HepG2 (cell line): ENCODE results near the gene CBX2. TPM values are rescaled to one million over a fixed set of nuclear protein-coding genes. Genes with fewer than 3 reads are reported as not detected.
A peak's percentile ranks its signal among the peaks of the same experiment; 100 is the strongest.

Source experiments
- AHR ChIP-seq: IDR thresholded peaks from 2 replicates; pipeline ENCODE4 v1.6.1; 2018; ENCODE audit warnings: missing genetic modification reagents, missing compliant biosample characterization
- RAD51 ChIP-seq: fragments of 450-650 bp; IDR thresholded peaks from 2 replicates; pipeline ENCODE4 v1.6.1; 2016; ENCODE audit warnings: borderline replicate concordance
- RFX5 ChIP-seq: IDR thresholded peaks from 2 replicates; pipeline ENCODE4 v1.6.1; 2011; ENCODE audit warnings: low read depth, low read length, improper control_type of control experiment
- STAT5B ChIP-seq: sonication (generic); formaldehyde crosslinking; IDR thresholded peaks from 2 replicates; pipeline ENCODE4 v1.4.0; 2020; ENCODE audit warnings: missing genetic modification reagents
- TCF7L2 ChIP-seq: IDR thresholded peaks from 2 replicates; pipeline ENCODE4 v1.6.1; 2011; ENCODE audit warnings: mild to moderate bottlenecking, low read depth, low read length, moderate library complexity
- ZFP36 ChIP-seq: fragments of 150-350 bp; IDR thresholded peaks from 2 replicates; pipeline ENCODE4 v1.6.1; 2018; ENCODE audit warnings: borderline replicate concordance, low read length, low read depth; ENCODE audit not compliant: partially characterized antibody
- ZIK1 ChIP-seq: sonication (generic); formaldehyde crosslinking; IDR thresholded peaks from 2 replicates; pipeline ENCODE4 v1.5.0; 2020; ENCODE audit warnings: mild to moderate bottlenecking, low read depth, missing genetic modification reagents, borderline replicate concordance
- ZMYM3 ChIP-seq: sonication (generic); formaldehyde crosslinking; IDR thresholded peaks from 2 replicates; pipeline ENCODE4 v1.5.1; 2020; ENCODE audit warnings: mild to moderate bottlenecking, missing genetic modification reagents
- ZNF496 ChIP-seq: sonication (generic); formaldehyde crosslinking; IDR thresholded peaks from 2 replicates; pipeline ENCODE4 v1.8.1; 2023; ENCODE audit warnings: mild to moderate bottlenecking, moderate library complexity, missing genetic modification reagents; ENCODE audit not compliant: insufficient replicate concordance
- ZNF678 ChIP-seq: sonication (generic); formaldehyde crosslinking; IDR thresholded peaks from 2 replicates; pipeline ENCODE4 v1.4.0; 2020; ENCODE audit warnings: mild to moderate bottlenecking, missing genetic modification reagents
- ZNF746 ChIP-seq: sonication (generic); formaldehyde crosslinking; IDR thresholded peaks from 2 replicates; pipeline ENCODE4 v1.8.0; 2022; ENCODE audit warnings: mild to moderate bottlenecking, missing genetic modification reagents
- polyA plus RNA-seq, 8 experiments: library from polyadenylated mRNA; depleted of rRNA in 3 of 8; stranded (reverse) in 7 of 8; unstranded in 1 of 8; fragments of >200 nt; fragmentation: Illumina TruSeq in 4 of 8; extraction: Trizol in 4 of 8; gene quantifications; 2 replicates each; pipeline versions ENCODE4 v1.2.1 to v1.2.3, GENCODE V29; 2011 to 2016; ENCODE audit warnings: low read depth in 4 of 8, missing spikeins in 1 of 8, mixed read lengths in 1 of 8; ENCODE audit not compliant: insufficient read depth in 1 of 8
- total RNA-seq, 5 experiments: library from RNA; depleted of rRNA; stranded (reverse); fragments of >200 nt; fragmentation: Illumina TruSeq; extraction: Trizol; gene quantifications; 2 replicates each; pipeline ENCODE4 v1.2.3, GENCODE V29; 2016; ENCODE audit warnings: low read depth in 1 of 5
- TF ChIP-seq, protein P1 (sequence below): IDR thresholded peaks from 2 replicates; pipeline ENCODE4 v1.6.1; 2016; ENCODE audit warnings: low read depth
- TF ChIP-seq, protein P2 (sequence below), 2 experiments: fragments of 450-650 bp in 1 of 2; sonication (generic) in 1 of 2; formaldehyde crosslinking in 1 of 2; IDR thresholded peaks; 2 replicates each; pipeline versions ENCODE4 v1.6.1 to v1.8.0; 2016 to 2022; ENCODE audit warnings: antibody characterized with exemption in 1 of 2, mild to moderate bottlenecking in 1 of 2, missing genetic modification reagents in 1 of 2
- TF ChIP-seq, protein P3 (sequence below): sonication (generic); formaldehyde crosslinking; IDR thresholded peaks from 2 replicates; pipeline ENCODE4 v1.5.1; 2020; ENCODE audit warnings: missing genetic modification reagents, mild to moderate bottlenecking, borderline replicate concordance
- TF ChIP-seq, protein P4 (sequence below): sonication (generic); formaldehyde crosslinking; IDR thresholded peaks from 2 replicates; pipeline ENCODE4 v1.8.0; 2022; ENCODE audit warnings: missing genetic modification reagents, mild to moderate bottlenecking, inconsistent platforms, borderline replicate concordance

Gene CBX2
- total and polyA plus RNA-seq, 2 of the 13 experiments (the other 11 are each of a cell fraction or from before 2014, with no cell fraction given) = 14.5 to 31.1 TPM

DNA sequence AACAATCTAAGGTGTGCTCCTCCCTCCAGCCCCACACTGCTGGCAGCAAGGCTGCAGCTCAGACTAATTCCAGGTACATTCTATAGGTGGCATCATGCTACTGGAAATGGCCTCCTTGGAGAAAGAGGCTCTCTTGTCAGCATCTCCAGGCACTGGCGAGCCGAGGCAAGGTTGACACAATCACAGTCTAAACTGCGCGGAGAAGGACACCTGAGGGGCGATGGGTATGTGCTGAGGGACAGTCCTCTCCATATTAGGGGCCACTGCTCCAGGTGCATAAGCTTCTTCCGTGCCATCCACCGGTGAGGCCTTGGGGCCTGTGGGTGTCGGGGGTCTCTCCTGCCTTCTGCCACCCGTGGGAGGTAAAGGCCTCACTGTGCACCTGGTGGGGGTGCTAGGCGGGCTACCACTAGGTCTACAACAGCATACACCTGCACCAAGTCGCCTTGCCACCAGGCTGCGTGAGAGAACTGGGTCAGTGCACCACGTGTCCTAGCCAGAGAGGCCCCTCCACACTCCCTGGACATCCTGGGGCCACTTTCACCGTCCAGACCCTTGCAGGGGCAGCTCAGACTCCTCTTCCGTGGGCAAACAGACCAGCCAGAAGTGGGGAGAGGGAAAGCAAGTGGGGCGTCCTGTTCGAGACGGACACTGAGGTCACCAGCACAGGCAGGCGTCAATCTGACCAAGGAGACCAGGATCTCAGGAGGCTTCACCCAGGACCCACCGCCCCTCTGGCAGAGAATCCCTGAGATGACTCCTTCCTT, 31.0 kb downstream of the CBX2 start (continued):
- TF ChIP-seq, protein P1, sequence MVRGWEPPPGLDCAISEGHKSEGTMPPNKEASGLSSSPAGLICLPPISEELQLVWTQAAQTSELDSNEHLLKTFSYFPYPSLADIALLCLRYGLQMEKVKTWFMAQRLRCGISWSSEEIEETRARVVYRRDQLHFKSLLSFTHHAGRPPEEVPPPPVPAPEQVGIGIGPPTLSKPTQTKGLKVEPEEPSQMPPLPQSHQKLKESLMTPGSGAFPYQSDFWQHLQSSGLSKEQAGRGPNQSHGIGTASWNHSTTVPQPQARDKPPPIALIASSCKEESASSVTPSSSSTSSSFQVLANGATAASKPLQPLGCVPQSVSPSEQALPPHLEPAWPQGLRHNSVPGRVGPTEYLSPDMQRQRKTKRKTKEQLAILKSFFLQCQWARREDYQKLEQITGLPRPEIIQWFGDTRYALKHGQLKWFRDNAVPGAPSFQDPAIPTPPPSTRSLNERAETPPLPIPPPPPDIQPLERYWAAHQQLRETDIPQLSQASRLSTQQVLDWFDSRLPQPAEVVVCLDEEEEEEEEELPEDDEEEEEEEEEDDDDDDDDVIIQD (CRISPR knock-in tag) = no peak
- no peak for TF ChIP-seq ZMYM3 (CRISPR knock-in tag)
- TF ChIP-seq ZNF746 (CRISPR knock-in tag) = no peak
- TF ChIP-seq, protein P2, sequence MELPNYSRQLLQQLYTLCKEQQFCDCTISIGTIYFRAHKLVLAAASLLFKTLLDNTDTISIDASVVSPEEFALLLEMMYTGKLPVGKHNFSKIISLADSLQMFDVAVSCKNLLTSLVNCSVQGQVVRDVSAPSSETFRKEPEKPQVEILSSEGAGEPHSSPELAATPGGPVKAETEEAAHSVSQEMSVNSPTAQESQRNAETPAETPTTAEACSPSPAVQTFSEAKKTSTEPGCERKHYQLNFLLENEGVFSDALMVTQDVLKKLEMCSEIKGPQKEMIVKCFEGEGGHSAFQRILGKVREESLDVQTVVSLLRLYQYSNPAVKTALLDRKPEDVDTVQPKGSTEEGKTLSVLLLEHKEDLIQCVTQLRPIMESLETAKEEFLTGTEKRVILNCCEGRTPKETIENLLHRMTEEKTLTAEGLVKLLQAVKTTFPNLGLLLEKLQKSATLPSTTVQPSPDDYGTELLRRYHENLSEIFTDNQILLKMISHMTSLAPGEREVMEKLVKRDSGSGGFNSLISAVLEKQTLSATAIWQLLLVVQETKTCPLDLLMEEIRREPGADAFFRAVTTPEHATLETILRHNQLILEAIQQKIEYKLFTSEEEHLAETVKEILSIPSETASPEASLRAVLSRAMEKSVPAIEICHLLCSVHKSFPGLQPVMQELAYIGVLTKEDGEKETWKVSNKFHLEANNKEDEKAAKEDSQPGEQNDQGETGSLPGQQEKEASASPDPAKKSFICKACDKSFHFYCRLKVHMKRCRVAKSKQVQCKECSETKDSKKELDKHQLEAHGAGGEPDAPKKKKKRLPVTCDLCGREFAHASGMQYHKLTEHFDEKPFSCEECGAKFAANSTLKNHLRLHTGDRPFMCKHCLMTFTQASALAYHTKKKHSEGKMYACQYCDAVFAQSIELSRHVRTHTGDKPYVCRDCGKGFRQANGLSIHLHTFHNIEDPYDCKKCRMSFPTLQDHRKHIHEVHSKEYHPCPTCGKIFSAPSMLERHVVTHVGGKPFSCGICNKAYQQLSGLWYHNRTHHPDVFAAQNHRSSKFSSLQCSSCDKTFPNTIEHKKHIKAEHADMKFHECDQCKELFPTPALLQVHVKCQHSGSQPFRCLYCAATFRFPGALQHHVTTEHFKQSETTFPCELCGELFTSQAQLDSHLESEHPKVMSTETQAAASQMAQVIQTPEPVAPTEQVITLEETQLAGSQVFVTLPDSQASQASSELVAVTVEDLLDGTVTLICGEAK (IDR thresholded peaks at IDR 0.05) = no peak
- TF ChIP-seq, protein P2 (CRISPR knock-in tag; IDR thresholded peaks at IDR 0.05) = 0 out of 2 replicates have a peak, but pooled peaks have one; percentile 41
- no peak for TF ChIP-seq AHR (CRISPR knock-in tag)
- no peak for TF ChIP-seq RAD51
- no peak for TF ChIP-seq STAT5B (CRISPR knock-in tag)
- no peak for TF ChIP-seq ZNF496
- TF ChIP-seq RFX5 = 0 out of 2 replicates have a peak, but pooled peaks have one; percentile 13
- no peak for TF ChIP-seq TCF7L2
- no peak for TF ChIP-seq ZIK1
- TF ChIP-seq, protein P3, sequence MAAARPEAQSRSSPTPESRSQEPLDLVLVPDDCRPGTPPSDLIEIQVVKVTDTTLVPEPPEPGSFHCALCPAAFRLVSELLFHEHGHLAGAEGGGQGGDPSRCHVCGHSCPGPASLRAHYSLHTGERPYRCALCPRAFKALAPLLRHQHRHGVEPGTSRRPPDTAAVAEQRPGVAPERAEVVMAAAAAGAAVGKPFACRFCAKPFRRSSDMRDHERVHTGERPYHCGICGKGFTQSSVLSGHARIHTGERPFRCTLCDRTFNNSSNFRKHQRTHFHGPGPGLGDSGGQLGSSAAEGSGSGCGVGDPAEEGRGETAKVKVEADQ = no peak; the same call in 1 of the 2 replicates
- no peak for TF ChIP-seq ZNF678 (CRISPR knock-in tag)
- TF ChIP-seq, protein P4, sequence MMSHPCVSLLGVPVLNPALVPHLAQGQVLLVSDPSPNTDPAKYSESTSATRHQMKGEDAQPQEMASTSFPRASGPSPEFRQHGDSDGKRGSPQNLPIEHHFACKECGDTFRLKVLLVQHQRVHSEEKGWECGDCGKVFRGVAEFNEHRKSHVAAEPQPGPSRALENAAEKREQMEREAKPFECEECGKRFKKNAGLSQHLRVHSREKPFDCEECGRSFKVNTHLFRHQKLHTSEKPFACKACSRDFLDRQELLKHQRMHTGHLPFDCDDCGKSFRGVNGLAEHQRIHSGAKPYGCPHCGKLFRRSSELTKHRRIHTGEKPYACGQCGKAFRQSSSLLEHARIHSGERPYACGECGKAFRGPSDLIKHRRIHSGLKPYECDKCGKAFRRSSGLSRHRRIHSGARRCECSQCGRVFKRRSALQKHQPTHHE (CRISPR knock-in tag) = no peak
- no peak for TF ChIP-seq ZFP36
